Endothelial cell of hepatic sinusoid (primary cell): ENCODE measurements around the gene PLCB4.

Source experiments
- in situ Hi-C: cut with HindIII; loops from 2 replicates; pipeline ENCODE4 v1.10.0; 2017; ENCODE audit warnings: low sequenced_read_pairs

PLCB4 gene

DNA sequence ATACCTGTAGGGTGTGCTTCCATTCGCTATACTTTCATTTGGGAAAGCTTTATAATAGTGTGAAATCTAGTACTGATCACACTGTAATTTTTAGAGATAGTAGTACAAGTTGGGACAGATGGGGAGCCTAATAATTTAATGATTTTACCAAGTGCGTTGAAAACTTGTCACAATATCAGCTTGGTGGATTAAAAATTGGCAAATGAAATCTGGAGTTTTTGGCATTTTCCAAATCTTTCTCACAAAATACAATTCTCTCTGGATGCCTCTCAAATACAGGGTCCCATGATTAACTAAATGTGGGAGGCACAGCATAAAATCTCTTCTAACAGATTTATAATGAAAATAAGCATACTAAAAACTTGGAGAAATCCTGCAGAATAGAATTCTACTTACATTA is 96.4 kb downstream of the PLCB4 start:
- in situ Hi-C loops: no loop called here

DNA sequence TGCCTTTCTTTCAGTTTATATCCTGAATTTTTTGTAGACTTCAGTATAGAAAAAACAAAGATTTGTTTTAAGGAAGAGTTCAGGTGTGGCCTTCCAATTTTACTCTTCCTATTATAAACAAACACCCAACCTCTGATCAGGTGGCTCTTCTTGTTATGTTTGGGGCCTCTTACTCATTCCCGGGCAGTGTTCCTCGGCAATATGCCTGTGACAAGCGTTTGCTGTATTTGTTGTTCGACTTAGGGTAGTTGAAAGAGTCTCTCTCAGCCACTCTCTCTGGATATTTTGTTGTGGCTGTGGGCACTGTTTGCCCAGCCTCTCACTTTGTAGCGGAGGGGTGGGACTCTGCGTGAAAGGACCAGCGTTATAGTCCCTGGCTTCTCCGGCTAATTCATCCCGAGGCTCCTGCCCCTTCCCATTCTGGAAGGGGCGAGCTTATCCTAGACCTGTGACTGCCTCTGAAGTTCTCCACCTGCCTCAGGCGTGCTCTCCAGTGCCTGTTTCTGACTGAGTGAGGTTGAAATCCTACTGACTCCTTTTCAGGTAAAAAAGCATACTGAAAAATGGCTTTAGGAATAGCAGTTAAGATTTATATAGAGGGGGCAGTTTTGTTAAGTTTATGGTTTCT is 97.4 kb downstream of the PLCB4 start:
- in situ Hi-C loops: no loop called here

- in situ Hi-C loops: no loop called here
Measured at GRCh38 chr20:9169409-9169808, 100.5 kb downstream of the PLCB4 start.

DNA sequence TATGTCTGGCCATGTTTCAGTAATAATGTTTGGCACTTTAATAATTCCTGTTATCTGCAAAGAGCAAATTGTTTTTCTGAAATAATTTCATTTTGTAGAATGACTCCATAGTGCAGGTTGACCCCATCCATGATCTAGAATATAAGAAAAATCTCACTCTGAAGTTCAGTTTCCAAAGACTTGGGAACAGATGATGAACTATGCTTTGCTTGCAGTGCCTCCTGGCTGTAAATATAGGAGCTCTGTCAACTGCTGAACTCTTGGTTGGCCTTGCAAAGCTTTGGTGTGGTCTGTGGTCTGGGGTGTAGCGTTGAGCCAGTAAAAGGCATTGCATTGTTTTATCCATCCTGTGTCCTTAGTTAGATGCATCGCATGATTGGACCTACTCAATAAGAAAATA is 104.0 kb downstream of the PLCB4 start:
- in situ Hi-C loops: no loop called here

DNA sequence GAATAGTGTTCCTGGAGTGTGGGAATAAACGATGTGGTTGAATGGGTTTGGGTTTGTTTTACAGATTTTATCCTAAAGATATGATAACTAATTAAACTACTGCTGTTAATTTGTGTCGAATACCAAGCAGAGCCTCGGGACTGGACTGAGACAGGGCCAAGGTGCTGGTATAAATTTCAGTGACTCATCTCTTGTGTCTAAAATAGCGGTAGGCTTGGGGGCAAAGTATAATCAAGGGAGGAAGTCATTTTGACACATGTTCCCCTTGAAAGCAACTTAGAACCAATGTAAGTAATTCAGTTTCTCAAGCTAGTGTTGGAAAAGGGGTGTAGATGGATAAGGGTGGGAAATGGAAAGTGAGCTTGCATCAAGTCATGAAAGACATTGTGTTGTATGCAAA is 108.4 kb downstream of the PLCB4 start:
- in situ Hi-C loops: no loop called here

- in situ Hi-C loops: no loop called here
Measured at GRCh38 chr20:9179193-9179802, 110.4 kb downstream of the PLCB4 start.

DNA sequence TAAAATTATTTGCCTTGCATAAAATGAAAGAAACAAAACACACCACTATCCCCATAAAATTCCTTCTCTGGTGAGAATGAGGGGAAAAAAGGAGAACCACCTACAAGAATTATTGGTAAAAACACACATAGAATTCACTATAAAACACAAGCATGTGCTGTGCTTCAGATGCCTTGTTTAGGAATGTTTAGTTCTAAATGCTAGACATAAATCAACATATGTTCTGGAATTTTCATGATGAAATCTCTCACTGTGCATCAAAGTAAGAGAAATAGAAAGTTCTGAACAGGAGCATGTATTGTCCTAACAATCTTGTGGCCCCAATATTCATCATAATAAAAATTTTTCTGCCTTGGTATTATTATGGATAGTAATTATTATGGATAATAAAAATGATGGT is 111.0 kb downstream of the PLCB4 start:
- in situ Hi-C loops: no loop called here

GRCh38 chr20:9180481-9181257 is 111.8 kb downstream of the PLCB4 start:
- in situ Hi-C loops: no loop called here

- in situ Hi-C loops: no loop called here
Measured at GRCh38 chr20:9185511-9185910, 116.6 kb downstream of the PLCB4 start.

- in situ Hi-C loops: no loop called here
Measured at GRCh38 chr20:9186396-9186795, 117.5 kb downstream of the PLCB4 start.

DNA sequence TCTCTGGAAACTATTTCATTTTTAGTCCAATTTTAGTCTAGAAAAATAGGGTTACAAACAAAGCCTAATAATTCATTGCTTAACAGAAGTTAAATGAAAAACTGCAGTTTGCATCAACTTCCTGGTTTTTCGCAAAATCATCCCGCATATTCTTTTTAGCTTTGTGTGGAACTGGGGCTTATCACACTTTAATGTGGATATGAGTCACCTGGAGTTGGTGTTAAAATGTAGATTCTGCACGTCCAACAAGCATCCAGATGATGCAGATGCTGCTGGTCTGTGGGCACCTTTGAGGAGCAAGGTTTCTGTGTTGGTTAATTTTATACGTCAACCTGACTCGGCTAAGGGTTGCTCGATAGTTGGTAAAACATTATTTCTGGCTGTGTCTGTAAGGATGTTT is 126.1 kb downstream of the PLCB4 start:
- in situ Hi-C loops: no loop called here

DNA sequence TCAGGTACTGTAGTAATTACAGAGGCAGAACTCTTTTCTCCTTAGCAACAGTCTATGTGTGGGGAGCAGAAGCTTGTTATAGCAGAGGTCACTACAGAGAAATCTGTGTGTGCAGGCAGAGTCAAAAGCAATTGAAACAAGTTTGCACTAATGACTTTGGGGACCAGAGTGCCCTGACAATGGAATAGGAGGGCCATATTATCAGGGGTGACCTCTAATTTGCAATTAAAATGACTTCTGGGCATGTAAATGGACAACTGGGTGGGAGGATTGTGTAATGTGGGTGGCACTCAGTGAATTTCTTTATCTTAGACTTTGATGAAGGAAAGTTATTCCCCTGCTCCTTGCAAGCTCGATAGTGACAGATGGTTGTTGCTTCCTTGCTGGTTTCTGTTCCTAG is 127.2 kb downstream of the PLCB4 start:
- in situ Hi-C loops: no loop called here

DNA sequence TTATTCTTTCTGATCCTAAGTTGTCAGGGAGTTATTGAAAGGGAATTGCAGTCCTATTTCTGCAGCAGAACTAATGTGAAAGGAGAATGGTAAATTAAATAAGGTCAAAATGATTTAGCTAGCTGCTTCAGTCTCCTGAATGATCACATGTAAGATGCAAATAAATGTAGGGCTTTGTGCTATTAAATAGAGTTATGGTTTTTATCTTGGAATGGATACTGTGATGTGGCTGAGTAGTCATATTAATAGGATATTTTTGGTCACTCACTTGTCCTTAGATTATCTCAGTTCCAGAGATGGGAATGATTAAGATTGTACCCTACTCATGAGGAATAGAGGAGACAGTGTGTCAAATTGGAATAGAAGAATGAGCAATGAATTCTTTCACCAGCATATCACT is 129.6 kb downstream of the PLCB4 start:
- in situ Hi-C loops: no loop called here

- in situ Hi-C loops: no loop called here
Measured at GRCh38 chr20:9200196-9200595, 131.3 kb downstream of the PLCB4 start.

DNA sequence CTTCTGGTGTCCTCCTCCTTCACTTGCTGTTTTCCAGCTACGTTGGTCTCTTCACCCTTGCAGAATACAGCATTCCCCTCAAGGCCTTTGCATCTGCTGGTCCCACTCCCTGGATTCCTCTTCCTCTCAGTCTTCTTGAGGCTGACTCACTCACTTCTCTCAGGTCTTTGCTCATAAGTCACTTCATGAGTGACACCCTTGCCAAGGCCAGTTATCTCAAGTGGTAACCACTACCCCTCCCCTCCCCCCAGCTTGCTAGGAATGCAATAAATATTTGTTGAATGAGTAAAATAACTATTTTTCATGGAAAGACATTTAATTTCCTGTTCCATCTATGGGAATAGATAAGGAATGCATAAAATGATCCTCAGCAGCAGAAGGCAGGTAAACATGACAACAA is 131.7 kb downstream of the PLCB4 start:
- in situ Hi-C loops: no loop called here

DNA sequence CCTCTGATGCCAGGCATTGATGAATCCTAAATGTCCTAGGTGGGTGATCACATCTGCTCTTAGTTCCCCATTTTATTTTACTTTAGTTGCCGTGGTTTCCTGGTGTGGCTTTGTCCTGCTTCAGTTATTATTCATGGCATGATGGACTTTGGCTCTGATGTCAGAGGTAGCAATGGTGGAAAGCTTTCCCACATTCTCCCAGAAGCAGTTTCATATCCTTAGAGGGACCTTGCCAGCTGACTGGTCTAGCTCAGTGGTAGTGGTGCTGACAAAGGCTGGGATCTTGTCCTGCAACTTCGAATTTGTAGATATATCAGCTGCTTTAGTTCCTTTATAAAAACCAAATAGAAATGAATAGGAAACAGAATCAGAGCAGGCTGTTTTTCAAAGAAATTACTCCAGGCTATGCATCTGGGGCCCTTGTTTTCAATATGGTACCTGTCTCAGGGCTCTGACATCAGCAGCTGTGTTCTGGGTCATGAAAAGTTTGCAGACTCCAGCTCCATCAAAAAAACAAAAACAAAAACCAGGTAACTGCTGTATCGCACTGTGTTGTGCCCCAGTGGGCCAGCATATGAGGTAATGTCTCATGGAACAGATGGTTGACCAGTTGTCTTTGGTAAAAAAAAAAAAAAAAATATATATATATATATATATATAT is 133.7 kb downstream of the PLCB4 start:
- in situ Hi-C loops: no loop called here

DNA sequence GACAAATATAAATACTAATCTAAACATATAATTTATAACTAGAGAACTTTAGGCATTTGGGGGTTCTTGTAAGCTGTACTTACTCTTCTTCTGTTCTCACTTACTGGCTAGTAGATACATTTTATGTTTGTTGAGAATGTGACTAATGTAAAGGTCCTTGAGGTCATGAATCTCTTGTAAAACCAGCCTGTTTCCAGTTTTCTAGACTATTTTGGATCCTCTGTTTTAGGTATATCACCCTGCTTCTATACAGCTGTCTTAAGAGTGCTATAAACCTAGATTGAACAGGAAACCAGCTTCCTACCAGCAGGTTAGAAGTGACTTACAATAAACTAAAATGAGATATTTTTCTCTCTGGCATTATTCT is 134.2 kb downstream of the PLCB4 start:
- in situ Hi-C loops: no loop called here

DNA sequence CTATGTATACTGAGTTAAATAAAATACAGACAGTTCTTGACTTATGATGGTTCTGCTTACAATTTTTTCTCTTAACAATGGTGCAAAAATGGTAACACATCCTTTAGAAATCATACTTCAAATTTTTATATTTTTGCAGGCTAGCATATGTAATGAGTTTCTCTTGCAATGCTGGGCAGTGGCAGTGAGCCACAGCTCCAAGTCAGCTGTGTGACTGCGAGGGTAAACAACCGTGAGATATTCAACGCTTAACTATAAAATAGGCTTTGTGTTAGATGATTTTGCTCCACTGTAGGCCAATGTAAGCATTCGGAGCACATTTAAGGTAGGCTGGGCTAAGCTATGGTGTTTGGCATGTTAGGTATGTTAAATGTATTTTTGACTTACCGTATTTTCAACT is 136.1 kb downstream of the PLCB4 start:
- in situ Hi-C loops: no loop called here

GRCh38 chr20:9206486-9206885 is 137.6 kb downstream of the PLCB4 start:
- in situ Hi-C loops: no loop called here

GRCh38 chr20:9207253-9207652 is 138.4 kb downstream of the PLCB4 start:
- in situ Hi-C loops: no loop called here

DNA sequence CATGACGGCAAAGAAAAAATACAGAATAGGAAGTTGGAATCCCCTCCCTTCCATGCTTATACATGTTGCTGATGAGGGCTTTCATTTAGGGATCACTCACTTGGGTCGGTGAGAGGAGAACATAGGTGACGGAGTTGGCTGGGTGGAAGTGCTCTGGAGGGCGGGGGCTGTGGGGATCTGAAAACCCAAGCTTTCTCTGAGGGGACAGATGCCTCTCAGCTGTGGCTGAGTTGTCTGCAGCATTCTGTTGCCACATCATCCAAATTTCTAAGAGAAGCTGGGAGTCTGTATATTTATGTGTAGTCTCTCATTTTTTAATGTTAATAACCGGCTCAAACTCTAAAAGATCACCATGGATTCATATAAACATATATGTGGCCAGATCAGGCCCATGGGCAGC is 141.5 kb downstream of the PLCB4 start:
- in situ Hi-C loops: no loop called here
